ENCODE measurements around the gene ALCAM.
"Not testable (repeated sequence)": the region's sequence is repeated elsewhere in the genome, so short reads cannot be mapped to it uniquely, and the experiment has no call there.

The ALCAM gene

DNA sequence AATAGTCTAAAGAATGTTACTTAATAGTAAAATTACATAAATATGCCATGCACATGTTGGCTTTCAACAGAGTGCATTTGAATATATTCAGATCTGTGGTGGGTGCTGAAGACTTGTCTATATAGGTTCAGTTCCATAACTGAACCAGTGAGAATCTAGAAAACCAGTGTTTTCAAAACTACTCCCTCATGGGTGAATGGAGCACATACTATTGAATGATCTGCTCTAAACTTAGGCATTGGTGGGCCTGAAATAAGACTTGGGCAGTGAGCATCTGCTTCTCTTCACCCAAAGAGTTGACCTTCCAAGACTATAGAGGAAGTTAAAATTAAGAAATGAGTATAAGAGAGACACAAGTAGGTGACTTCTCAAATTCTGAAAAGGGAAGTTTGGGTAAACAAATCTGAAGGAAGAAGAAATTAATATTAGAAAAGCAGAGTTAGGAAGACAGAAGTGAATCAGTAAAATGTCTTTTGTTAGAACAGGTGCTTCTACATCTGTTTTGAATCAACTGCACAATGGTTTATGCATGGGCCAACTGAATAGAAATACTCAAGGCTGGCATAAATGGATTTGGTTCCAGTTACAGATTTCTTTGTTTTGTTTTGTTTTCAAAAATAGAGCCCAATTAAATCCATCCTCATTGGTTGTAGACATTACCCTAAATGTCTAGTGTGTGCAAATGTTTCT, 19.3 kb downstream of the ALCAM start:
- Histone ChIP-seq H3K4me1 (ENCODE audit: low read length) (no peaks in the 10 kb centered on the region), H3K9me2 (replicated peaks; ENCODE audit: insufficient read depth, low read length) (no peaks in the 10 kb centered on the region), H2AFZ (ENCODE audit: low read length) (no peak overlapping the region), H3K79me2 (ENCODE audit: low read length) (no peaks in the 10 kb centered on the region), H3F3A (ENCODE audit: insufficient read depth, low read length) (no peaks in the 10 kb centered on the region), H3K4me2 (ENCODE audit: low read depth, low read length) (no peak overlapping the region), H3K9ac (ENCODE audit: low read length) (no peak overlapping the region), H3K9me3 (replicated peaks; ENCODE audit: insufficient read depth, low read length) (no peaks in the 10 kb centered on the region), H3K27ac (ENCODE audit: low read length) (no peak overlapping the region), H3K36me3 (replicated peaks; ENCODE audit: insufficient read depth, low read length) (no peaks in the 10 kb centered on the region), H4K20me1 (ENCODE audit: insufficient read depth, low read length) (no peaks in the 10 kb centered on the region), H3K27me3 (replicated peaks; ENCODE audit: insufficient read depth, low read length) (no peaks in the 10 kb centered on the region), H3K4me3 (ENCODE audit: low read length) (no peak overlapping the region)
- TF ChIP-seq EZH2phosphoT487 (IDR thresholded peaks at IDR 0.05; ENCODE audit: low read length), result no peak
- TF ChIP-seq, protein P1, sequence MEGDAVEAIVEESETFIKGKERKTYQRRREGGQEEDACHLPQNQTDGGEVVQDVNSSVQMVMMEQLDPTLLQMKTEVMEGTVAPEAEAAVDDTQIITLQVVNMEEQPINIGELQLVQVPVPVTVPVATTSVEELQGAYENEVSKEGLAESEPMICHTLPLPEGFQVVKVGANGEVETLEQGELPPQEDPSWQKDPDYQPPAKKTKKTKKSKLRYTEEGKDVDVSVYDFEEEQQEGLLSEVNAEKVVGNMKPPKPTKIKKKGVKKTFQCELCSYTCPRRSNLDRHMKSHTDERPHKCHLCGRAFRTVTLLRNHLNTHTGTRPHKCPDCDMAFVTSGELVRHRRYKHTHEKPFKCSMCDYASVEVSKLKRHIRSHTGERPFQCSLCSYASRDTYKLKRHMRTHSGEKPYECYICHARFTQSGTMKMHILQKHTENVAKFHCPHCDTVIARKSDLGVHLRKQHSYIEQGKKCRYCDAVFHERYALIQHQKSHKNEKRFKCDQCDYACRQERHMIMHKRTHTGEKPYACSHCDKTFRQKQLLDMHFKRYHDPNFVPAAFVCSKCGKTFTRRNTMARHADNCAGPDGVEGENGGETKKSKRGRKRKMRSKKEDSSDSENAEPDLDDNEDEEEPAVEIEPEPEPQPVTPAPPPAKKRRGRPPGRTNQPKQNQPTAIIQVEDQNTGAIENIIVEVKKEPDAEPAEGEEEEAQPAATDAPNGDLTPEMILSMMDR (IDR thresholded peaks at IDR 0.05; ENCODE audit: low read length), result no peak
- TF ChIP-seq EZH2 (optimal IDR thresholded peaks at IDR 0.05; ENCODE audit: low read depth, low read length), result no peak
- no peak for DNase-seq

DNA sequence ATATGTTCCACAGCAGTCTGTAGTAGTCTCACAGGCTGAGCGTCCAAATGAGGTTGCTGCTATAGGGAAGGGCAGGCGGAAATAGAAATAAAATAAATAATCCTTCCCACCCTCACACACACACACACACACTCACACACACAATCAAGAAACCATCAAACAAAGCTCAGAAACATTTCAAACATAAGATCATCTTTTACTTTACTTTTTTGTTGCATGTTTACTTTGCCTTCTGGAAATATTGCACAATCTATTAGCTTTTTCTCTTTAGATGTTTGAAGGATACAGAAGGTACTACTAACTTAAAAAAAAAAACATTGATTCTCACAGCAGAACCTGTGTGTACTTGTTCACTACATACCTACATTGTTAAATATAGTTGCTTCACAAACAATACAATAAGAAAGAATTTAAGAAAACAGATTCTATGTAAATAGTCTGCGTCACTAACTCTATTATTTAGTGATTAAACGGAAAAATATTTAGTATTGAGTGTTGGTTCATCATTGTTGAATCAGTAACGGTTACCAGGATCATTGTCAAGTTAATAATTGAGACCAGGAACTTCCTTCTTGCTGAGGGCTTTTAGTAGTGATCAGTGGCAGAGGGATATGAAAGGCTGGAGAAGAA, 20.5 kb downstream of the ALCAM start:
- Histone ChIP-seq H3K4me2 (ENCODE audit: low read depth, low read length) (no peak overlapping the region), H3K79me2 (ENCODE audit: low read length) (no peaks in the 10 kb centered on the region), H4K20me1 (ENCODE audit: insufficient read depth, low read length) (no peaks in the 10 kb centered on the region), H3K27ac (ENCODE audit: low read length) (no peak overlapping the region), H3F3A (ENCODE audit: insufficient read depth, low read length) (no peaks in the 10 kb centered on the region), H3K4me1 (ENCODE audit: low read length) (no peaks in the 10 kb centered on the region), H3K4me3 (ENCODE audit: low read length) (no peak overlapping the region), H2AFZ (ENCODE audit: low read length) (no peak overlapping the region), H3K36me3 (replicated peaks; ENCODE audit: insufficient read depth, low read length) (no peaks in the 10 kb centered on the region), H3K9me2 (replicated peaks; ENCODE audit: insufficient read depth, low read length) (no peaks in the 10 kb centered on the region), H3K9ac (ENCODE audit: low read length) (no peak overlapping the region), H3K27me3 (replicated peaks; ENCODE audit: insufficient read depth, low read length) (no peaks in the 10 kb centered on the region), H3K9me3 (replicated peaks; ENCODE audit: insufficient read depth, low read length) (no peaks in the 10 kb centered on the region)
- TF ChIP-seq EZH2 (optimal IDR thresholded peaks at IDR 0.05; ENCODE audit: low read depth, low read length) (no peak), EZH2phosphoT487 (IDR thresholded peaks at IDR 0.05; ENCODE audit: low read length) (no peak)
- no peak for DNase-seq

DNA sequence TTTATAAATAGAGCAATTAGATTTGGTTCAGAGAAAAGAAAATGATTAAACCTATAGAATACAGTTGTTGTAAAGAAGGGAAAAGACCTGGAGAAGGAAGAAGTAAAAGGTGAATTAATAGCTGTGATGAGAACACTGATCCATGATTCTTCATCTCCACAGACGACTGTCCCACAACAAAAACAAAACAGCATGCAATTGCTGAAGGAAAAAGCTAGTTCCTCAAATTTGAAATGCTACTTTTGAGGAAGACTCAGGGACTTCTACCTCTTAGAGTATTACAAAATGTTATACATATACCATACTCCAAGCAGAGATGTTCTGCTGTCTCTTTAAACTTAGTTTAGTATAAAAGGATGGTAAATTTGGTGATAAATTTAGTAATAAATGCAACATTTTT, 21.5 kb downstream of the ALCAM start:
- Histone ChIP-seq H3K4me3 (ENCODE audit: low read length) (no peak overlapping the region), H3K9ac (ENCODE audit: low read length) (no peak overlapping the region), H3K79me2 (ENCODE audit: low read length) (no peaks in the 10 kb centered on the region), H3K27me3 (replicated peaks; ENCODE audit: insufficient read depth, low read length) (no peaks in the 10 kb centered on the region), H3K36me3 (replicated peaks; ENCODE audit: insufficient read depth, low read length) (no peaks in the 10 kb centered on the region), H3K27ac (ENCODE audit: low read length) (no peak overlapping the region), H3K9me2 (replicated peaks; ENCODE audit: insufficient read depth, low read length) (no peaks in the 10 kb centered on the region), H2AFZ (ENCODE audit: low read length) (no peak overlapping the region), H3K4me1 (ENCODE audit: low read length) (no peaks in the 10 kb centered on the region), H3K4me2 (ENCODE audit: low read depth, low read length) (no peak overlapping the region), H3F3A (ENCODE audit: insufficient read depth, low read length) (no peaks in the 10 kb centered on the region), H3K9me3 (replicated peaks; ENCODE audit: insufficient read depth, low read length) (no peaks in the 10 kb centered on the region), H4K20me1 (ENCODE audit: insufficient read depth, low read length) (no peaks in the 10 kb centered on the region)
- TF ChIP-seq EZH2 (optimal IDR thresholded peaks at IDR 0.05; ENCODE audit: low read depth, low read length) (no peak), EZH2phosphoT487 (IDR thresholded peaks at IDR 0.05; ENCODE audit: low read length) (no peak)
- TF ChIP-seq, protein P1 (IDR thresholded peaks at IDR 0.05; ENCODE audit: low read length), result no peak
- DNase-seq, result no peak

DNA sequence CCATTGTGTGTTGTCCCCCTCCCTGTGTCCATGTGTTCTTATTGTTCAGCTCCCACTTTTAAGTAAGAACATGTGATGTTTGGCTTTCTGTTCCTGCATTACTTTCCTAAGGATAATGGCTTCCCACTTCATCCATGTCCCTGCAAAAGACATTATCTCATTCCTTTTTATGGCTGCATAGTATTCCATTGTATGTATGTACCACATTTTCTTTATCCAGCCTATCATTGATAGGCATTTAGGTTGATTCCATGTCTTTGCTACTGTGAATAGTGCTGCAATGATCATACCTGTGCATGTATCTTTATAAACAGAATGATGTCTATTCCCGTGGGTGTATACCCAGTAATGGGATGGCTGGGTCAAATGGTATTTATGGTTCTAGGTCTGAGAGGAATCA, 23.1 kb downstream of the ALCAM start:
- H3F3A ChIP-seq (ENCODE audit: insufficient read depth, low read length); H3K27ac ChIP-seq (ENCODE audit: low read length); H3K36me3 ChIP-seq (replicated peaks; ENCODE audit: insufficient read depth, low read length); H4K20me1 ChIP-seq (ENCODE audit: insufficient read depth, low read length); DNase-seq; H2AFZ ChIP-seq (ENCODE audit: low read length); H3K9me3 ChIP-seq (replicated peaks; ENCODE audit: insufficient read depth, low read length); H3K4me1 ChIP-seq (ENCODE audit: low read length); H3K4me3 ChIP-seq (ENCODE audit: low read length); H3K9ac ChIP-seq (ENCODE audit: low read length); H3K27me3 ChIP-seq (replicated peaks; ENCODE audit: insufficient read depth, low read length); H3K4me2 ChIP-seq (ENCODE audit: low read depth, low read length); H3K9me2 ChIP-seq (replicated peaks; ENCODE audit: insufficient read depth, low read length); H3K79me2 ChIP-seq (ENCODE audit: low read length): not testable (repeated sequence)

DNA sequence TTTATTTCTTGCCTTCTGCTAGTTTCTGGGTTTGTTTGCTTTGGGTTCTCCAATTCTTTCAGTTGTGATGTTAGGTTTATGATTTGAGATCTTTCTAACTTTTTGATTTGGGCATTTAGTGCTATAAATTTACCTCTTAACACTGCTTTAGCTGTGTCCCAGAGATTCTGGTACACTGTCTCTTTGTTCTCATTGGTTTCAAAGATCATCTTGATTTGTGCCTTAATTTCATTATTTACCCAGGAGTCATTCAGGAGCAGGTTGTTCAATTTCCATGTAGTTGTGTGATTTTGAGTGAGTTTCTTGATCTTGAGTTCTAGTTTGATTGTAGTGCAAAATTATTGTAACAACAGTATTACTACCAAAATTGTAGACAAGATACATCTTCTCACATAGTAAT, 25.9 kb downstream of the ALCAM start:
- not testable (repeated sequence) for H2AFZ ChIP-seq (ENCODE audit: low read length); H3K9ac ChIP-seq (ENCODE audit: low read length); H3K9me3 ChIP-seq (replicated peaks; ENCODE audit: insufficient read depth, low read length); H3K27ac ChIP-seq (ENCODE audit: low read length); H3F3A ChIP-seq (ENCODE audit: insufficient read depth, low read length); H3K79me2 ChIP-seq (ENCODE audit: low read length); DNase-seq; H3K27me3 ChIP-seq (replicated peaks; ENCODE audit: insufficient read depth, low read length); H4K20me1 ChIP-seq (ENCODE audit: insufficient read depth, low read length); H3K9me2 ChIP-seq (replicated peaks; ENCODE audit: insufficient read depth, low read length); H3K4me3 ChIP-seq (ENCODE audit: low read length); H3K36me3 ChIP-seq (replicated peaks; ENCODE audit: insufficient read depth, low read length); H3K4me1 ChIP-seq (ENCODE audit: low read length); H3K4me2 ChIP-seq (ENCODE audit: low read depth, low read length)
